HG03025 (cell line): ENCODE data around the gene LPCAT1.
A peak's percentile ranks its signal among the peaks of the same experiment; 100 is the strongest.
"Not testable (repeated sequence)": the region's sequence is repeated elsewhere in the genome, so short reads cannot be mapped to it uniquely, and the experiment has no call there.

Experiments used
- ATAC-seq: cut with Tn5 transposase; IDR thresholded peaks from one replicate; pipeline ENCODE4 v1.9.1; 2021; ENCODE audit warnings: mild to moderate bottlenecking, moderate library complexity; ENCODE audit not compliant: unreplicated experiment, low FRiP score

LPCAT1 gene, protein sequence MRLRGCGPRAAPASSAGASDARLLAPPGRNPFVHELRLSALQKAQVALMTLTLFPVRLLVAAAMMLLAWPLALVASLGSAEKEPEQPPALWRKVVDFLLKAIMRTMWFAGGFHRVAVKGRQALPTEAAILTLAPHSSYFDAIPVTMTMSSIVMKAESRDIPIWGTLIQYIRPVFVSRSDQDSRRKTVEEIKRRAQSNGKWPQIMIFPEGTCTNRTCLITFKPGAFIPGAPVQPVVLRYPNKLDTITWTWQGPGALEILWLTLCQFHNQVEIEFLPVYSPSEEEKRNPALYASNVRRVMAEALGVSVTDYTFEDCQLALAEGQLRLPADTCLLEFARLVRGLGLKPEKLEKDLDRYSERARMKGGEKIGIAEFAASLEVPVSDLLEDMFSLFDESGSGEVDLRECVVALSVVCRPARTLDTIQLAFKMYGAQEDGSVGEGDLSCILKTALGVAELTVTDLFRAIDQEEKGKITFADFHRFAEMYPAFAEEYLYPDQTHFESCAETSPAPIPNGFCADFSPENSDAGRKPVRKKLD

DNA sequence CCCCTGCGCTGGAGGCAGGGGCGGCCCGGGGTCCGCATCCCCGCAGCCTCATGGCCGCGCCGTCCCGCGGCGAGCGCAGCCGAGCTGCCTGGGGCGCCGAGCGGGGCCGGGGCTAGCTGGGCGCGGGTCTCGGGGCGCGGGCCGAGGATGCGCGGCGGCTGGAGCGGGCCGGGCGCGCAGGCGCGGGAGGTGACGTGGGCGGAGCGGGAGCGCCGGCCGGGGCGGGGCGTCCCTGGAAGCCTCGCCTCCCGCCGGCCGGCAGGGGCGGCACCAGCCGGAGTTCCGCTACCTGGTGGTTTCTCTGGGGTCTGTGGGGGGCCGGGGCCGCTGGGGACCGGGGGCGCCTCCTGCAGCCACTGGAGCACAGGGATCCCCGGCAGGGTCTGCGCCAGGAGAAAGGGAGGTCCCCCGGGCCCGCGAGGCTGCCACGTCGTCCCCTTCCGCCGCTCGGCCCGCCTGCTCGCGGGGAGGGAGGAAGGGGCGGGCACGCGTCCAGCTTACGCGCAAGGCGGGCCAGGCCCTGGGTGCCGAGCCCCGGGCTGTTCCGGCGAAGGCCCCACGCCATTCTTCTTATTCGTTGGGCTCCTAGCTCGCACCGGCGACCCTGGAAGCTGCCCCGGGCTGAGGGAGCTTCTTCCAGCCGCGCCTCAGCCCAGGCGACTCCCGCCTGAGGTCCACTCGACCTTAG is at the start of gene LPCAT1:
TSS of gene LPCAT1 (minus strand) at position 168 of the 688 bp plus-strand sequence. CDS start at position 52, 116 bp downstream.
- peak; percentile 63 for ATAC-seq

- ATAC-seq = not testable (repeated sequence)
These were observed 48.1 kb upstream of the LPCAT1 start for GRCh38 chr5:1571875-1572274.

DNA sequence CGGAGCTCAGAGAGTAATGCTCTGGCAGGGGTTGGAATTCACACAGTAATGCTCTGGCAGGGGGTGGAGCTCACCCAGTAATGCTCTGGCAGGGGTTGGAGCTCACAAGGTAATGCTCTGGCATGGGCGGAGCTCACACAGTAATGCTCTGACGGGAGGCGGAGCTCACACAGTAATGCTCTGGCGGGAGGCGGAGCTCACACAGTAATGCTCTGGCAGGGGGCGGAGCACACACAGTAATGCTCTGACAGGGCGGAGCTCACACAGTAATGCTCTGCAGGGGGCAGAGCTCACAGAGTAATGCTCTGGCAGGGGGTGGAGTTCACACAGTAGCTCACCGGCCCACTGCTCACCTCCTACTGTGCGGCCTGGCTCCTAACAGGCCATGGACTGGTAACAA is 47.2 kb upstream of the LPCAT1 start:
- no peak for ATAC-seq

DNA sequence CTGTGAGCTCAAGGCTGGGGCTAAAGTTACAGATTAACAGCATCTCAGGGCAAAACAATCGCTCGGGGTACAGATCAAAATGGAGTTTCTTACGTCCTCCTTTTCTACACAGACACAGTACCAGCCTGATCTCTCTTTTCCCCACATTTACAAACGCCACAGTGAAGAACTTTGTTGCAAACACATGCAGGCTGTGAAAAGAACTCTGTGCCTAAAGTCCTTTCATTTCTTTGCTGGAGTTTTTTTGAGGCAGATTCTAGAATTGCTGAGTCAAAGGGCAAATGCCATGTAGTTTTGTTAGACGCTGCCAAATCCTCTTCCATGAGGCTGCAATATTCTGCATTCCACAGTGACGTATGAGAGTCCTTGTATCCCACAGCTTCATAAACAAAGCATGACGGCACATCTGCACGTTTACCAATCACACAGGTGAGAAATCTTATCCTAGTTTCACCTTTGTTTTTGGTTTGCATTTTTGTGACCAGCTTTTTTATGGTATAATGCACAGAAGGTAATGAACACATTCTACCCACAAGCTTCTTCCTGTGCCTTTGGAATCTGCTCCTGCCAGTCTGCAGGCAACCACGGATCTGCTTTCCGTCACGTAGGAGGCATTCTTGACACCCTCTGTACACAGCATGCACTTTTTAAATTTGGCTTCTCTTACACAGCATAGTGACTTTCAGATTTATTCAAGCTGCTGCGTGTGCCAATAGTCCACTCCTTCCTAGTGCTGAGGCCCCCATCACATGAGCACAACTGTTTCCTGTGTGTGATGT is 44.6 kb upstream of the LPCAT1 start:
- ATAC-seq = no peak

GRCh38 chr5:1567527-1568200 is 43.9 kb upstream of the LPCAT1 start:
- not testable (repeated sequence) for ATAC-seq

GRCh38 chr5:1565737-1566734 is 42.3 kb upstream of the LPCAT1 start:
- ATAC-seq = no peak

DNA sequence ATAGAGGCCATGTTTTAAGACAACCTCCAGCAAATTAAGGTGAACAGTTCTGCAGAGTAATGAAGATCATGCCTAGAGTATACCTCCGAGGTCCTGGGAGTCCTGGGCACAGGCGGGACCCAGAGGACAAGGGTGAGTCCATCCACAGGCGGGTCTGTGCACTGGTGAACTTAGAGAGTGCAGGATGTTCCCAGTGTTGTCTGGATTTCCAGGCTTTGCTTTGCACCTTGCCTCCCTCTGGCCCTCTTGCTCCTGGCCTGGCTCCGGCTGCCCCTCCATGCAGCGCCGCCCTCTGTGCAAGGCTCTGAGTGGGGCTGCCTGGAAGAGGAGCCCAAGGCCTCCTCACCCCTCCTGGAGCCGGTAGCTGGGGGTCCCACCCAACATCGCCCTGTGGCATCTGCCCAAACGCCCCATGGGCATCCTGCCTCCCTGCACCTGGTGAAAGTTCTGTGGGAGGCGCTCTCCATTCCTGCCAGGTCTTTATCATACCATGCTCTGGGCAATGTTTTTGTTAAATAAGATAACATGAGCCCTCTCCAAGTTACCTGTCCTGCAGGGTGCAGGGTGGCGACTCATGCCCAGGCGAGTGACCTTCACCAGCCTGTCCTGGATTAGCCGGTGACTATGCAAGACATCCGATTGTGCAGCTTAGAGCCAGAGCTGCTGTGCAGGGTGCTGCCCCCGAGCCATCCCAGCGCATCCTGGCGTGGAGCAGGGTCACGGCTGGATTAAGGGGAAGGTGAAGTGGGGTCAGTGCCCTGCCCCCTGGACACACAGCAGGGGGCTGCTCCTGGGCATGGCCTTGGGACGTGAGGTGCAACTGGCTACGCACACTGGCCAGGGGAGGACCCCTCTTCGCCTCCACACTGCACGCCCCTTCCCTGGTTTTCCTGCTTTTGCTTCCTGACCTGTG is 41.3 kb upstream of the LPCAT1 start:
- ATAC-seq = no peak

- no peak for ATAC-seq
These were observed 40.5 kb upstream of the LPCAT1 start for GRCh38 chr5:1564182-1564748.

- no peak for ATAC-seq
These were observed 39.9 kb upstream of the LPCAT1 start for GRCh38 chr5:1563617-1564181.

DNA sequence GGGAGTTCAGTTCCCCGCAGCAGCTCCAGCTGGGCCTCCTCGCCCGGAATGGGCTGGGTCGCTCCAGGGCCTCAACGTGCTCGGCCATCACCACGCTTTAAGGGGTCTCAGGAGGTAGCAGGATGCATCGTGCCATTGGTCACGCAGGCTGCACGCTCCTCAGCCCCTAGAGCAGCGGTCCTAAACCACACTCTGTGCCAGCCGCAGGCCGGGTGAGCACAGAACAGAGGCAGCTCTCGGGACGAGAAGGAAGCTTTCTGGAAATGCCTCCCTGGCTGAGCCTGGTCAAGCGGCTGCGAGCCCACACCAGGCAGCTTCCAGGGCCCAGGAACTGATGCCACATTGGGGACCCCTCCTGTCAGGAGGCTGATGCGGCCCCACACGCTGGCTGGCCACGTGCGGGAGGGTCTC is 39.3 kb upstream of the LPCAT1 start:
- no peak for ATAC-seq

GRCh38 chr5:1562599-1562998 is 38.8 kb upstream of the LPCAT1 start:
- no peak for ATAC-seq

- no peak for ATAC-seq
These were observed 37.7 kb upstream of the LPCAT1 start for GRCh38 chr5:1561402-1561929.

DNA sequence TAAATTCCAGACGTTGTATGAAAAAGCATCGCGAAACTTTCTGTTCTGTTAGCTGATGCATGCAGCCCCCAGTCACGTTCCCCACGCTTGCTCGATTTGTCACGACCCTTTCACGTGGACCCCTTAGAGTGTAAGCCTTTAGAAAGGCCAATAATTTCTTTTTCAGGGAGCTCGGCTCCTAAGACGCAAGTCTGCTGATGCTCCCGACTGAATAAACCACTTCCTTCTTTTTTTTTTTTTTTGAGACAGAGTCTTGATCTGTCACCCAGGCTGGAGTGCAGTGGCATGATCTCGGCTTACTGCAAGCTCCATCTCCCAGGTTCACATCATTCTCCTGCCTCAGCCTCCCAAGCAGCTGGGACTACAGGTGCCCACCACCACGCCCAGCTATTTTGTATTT is 36.7 kb upstream of the LPCAT1 start:
- not testable (repeated sequence) for ATAC-seq

- ATAC-seq = no peak
These were observed 35.2 kb upstream of the LPCAT1 start for GRCh38 chr5:1558944-1559343.

GRCh38 chr5:1557114-1557873 is 33.5 kb upstream of the LPCAT1 start:
- no peak for ATAC-seq
